ENCODE measurements around the gene TECPR1. TPM values are rescaled to one million over a fixed set of nuclear protein-coding genes. Genes with fewer than 3 reads are reported as not detected.

The TECPR1 gene
- polyA plus RNA-seq, 1 donor: 28.6 TPM

- no peak for DNase-seq (ENCODE audit: low read depth)
Observed at GRCh38 chr7:98284335-98285036, 32.5 kb upstream of the TECPR1 start.

GRCh38 chr7:98283887-98284222, 31.8 kb upstream of the TECPR1 start:
- DNase-seq (ENCODE audit: low read depth): no peak

GRCh38 chr7:98283127-98283886, 31.3 kb upstream of the TECPR1 start:
- DNase-seq (ENCODE audit: low read depth): no peak

- no peak for DNase-seq (ENCODE audit: low read depth)
Observed at GRCh38 chr7:98282703-98283102, 30.7 kb upstream of the TECPR1 start.

DNA sequence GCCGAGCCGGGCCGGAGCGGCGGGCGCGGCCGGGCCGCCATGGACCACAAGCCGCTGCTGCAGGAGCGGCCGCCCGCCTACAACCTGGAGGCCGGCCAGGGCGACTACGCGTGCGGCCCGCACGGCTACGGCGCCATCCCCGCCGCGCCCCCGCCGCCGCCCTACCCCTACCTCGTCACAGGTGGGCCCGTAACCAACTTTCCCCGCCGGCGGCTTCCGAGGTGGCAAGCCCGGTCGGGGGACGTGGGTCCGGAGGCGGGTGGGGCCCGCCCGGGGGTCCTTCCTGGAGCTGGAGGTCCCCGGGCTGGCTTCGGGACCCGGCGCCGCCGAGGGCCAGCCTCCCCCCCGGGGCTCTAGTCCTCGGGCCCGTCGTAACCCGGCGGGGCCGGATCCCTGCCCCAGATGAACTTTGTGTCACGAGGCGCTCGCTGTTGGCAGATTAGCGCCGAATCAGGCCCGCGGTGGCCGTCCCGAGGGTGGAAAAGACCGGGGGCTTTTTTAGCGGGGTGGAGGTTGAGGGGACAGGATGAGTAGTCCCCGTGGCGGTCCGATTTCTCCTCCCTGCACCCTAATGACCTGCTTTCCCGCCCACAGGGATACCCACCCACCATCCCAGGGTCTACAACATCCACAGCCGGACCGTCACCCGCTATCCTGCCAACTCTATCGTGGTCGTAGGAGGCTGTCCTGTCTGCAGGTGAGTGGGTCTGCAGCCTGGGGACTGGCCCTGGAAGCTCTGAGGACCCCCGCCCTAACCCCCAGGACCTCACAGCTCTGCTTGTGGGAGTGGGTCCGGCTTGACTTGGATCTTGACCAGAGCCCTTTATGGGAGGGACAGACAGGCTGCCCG, 29.9 kb upstream of the TECPR1 start:
- no peak for DNase-seq (ENCODE audit: low read depth)

DNA sequence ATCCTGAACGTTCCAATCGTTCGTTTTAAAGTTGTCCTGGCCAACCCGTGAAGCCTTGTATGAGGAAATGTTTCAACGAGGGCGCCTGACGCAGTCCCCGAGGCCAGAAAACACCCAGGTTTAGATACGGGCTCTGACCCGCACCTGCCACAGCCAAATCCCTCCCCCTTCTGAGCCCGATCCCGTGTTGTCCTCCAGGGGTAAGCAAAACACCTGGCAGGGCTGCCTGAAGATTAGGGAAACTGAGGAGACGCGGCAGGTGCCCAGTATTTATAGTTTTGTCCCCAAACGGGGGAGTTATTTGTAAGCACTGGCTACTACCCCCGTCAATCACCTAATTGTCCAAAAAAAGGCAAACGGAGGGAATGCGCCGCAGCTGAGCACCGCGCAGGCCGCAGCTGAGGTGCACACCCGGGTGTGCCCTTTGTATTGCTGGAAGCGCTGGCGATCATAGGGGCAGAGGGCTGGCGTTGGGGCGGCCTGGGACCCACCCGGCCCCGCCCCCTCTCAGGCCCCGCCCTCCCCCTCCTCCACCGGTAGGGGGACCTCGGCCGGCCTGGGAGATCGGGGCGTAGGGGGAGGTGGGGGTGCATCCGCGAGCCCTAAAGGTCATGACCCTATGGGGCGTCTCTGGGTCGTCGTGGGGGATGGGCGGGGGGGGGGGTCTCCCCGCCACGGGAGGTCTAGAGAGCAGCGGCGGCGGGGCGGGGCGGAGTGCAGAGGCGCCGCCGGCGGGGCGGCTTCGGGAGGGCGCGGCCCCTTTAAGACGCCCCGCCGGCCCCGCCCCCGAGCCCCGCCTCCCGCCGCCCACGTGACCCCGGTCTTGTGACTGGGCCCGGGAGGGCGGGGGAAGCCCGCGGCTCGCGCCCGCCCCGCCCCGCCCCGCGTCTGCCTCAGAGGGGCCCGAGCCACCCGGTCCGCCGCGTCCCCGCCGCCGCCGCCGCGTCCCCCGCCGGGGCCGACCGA, 29.0 kb upstream of the TECPR1 start, which contains the start of gene BRI3:
TSS of gene BRI3 (plus strand) at position 896 of the 966 bp plus-strand sequence. CDS start 110 bp downstream, outside the sequence.
- no peak for DNase-seq (ENCODE audit: low read depth)

DNA sequence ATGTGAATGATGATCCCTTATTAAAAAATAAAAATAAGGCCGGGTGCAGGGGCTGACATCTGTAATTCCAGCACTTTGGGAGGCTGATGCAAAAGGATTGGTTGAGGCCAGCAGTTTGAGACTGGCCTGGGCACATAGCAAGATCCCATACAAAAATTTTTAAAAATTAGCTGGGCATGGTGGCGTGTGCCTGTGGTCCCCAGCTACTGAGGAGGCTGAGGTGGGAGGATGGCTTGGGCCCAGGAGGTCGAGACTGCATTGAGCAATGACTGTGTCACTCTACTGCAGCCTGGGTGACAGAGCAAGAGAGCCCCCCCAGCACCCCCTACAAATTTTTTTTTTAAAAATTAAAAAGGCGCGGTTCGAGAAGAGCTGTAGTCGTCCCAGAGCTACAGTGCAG, 28.3 kb upstream of the TECPR1 start:
- DNase-seq (ENCODE audit: low read depth): no peak

GRCh38 chr7:98278936-98279335, 26.9 kb upstream of the TECPR1 start:
- no peak for DNase-seq (ENCODE audit: low read depth)

- no peak for DNase-seq (ENCODE audit: low read depth)
Observed at GRCh38 chr7:98278408-98278807, 26.4 kb upstream of the TECPR1 start.

GRCh38 chr7:98276241-98276761, 24.3 kb upstream of the TECPR1 start:
- no peak for DNase-seq (ENCODE audit: low read depth)

- no peak for DNase-seq (ENCODE audit: low read depth)
Observed at GRCh38 chr7:98267303-98267702, 15.3 kb upstream of the TECPR1 start.

- no peak for DNase-seq (ENCODE audit: low read depth)
Observed at GRCh38 chr7:98266840-98267239, 14.8 kb upstream of the TECPR1 start.

- no peak for DNase-seq (ENCODE audit: low read depth)
Observed at GRCh38 chr7:98265841-98266271, 13.8 kb upstream of the TECPR1 start.

DNA sequence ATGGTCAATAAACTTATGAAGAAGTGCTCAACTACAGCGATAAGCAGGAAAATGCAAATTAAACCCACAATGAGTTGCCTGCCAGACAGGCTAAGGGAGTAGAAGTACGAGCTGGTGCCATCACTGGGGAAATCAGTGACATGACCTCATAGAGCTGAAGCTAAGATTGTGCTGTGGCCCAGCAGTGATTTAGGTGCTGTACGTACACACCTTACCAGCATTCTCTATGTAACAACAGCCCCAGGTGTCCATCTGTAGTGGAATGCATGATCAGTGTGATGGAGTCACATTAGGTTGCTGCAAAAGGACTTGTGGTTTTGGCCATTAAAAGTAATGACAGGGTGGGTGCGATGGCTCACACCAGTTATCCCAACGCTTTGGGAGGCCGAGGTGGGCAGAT, 5.7 kb upstream of the TECPR1 start:
- no peak for DNase-seq (ENCODE audit: low read depth)

GRCh38 chr7:98256431-98256830, 4.4 kb upstream of the TECPR1 start:
- no peak for DNase-seq (ENCODE audit: low read depth)

GRCh38 chr7:98254951-98255610, 3.0 kb upstream of the TECPR1 start:
- DNase-seq (ENCODE audit: low read depth): no peak

- no peak for DNase-seq (ENCODE audit: low read depth)
Observed at GRCh38 chr7:98254516-98254915, 2.5 kb upstream of the TECPR1 start.

DNA sequence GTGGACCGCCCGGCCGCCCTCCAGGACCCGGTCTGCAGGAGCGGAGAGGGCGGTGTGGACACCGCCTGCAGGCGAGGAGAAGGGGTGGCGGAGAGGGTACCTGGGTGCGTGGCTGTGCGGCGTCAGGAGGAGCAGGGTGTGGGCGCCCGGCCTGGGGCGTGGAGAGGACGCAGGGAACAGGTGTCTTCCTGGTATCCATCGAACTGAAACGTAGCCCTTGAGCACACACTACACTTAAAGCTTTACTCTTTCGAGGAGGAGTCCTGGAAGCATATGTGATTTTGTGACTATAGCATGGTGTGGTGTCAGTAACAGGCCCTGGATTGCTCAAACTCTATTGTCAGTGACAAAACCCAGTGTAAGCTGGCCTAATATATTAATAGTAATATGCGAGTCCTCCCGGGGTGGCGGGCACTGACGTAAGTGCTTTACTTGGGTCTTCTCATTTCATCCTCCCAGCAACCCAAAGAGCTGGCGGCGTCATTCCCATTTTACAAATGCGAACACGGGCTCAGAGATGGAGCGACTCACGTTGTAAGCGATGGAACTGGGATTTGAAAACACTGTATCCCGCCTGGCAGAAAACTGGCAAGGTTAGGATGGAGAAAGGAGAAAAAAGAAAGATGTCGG, 508 bp upstream of the TECPR1 start:
- no peak for DNase-seq (ENCODE audit: low read depth)

- no peak for DNase-seq (ENCODE audit: low read depth)
Observed at GRCh38 chr7:98251231-98251600, 816 bp downstream of the TECPR1 start.

DNA sequence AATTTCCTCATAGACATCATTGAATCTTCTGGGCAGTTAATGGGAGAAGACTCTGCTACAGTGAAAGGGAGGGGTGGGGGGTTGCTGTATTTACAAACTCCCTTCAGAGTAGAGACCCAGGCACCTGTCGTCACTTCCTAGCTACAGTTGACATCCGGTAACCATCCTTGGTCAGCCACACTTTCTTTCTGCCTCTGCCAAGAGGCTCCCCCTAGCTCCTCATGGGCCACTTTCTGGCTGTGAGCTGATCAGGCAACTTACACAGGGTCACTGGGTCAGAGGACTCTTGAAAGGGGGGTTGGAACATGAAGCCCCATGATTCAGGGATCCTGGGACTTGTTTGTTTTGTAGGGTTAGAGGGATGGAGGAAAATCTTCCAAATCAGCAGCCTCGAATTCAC, 1.2 kb downstream of the TECPR1 start:
- DNase-seq (ENCODE audit: low read depth): no peak
